H1 (cell line): ENCODE results near the gene ENAH. TPM values are rescaled to one million over a fixed set of nuclear protein-coding genes. Genes with fewer than 3 reads are reported as not detected.

Experiments
- CTCF ChIA-PET: fragments of 300-600 bp; sonication (Branson Sonifier 250); formaldehyde crosslinking; loops from one replicate; lab custom pipeline; 2021; ENCODE audit not compliant: partially characterized antibody; lab: Charles Lee
- POLR2A ChIA-PET: fragments of 300-600 bp; sonication (Branson Sonifier 250); formaldehyde crosslinking; loops from one replicate; lab custom pipeline; 2021; ENCODE audit warnings: inconsistent platforms; ENCODE audit not compliant: partially characterized antibody; lab: Charles Lee
- DNase-seq, 2 experiments: peaks; one replicate each; pipeline versions ENCODE4 v3.0.0 to v3.0.0-alpha.2; 2010 to 2022; ENCODE audit warnings: low spot score in 2 of 2, low read depth in 1 of 2, mixed read lengths in 1 of 2
- FAIRE-seq: peaks from 2 replicates; lab custom pipeline; 2011; peaks lifted over from hg19 to GRCh38; lab: Jason Lieb, UNC
- H2AFZ ChIP-seq: 2 replicates; pipeline ENCODE4 v1.8.1; 2012; ENCODE audit warnings: low read length, inconsistent platforms
- H2AK5ac ChIP-seq: 2 replicates; pipeline ENCODE4 v1.6.1; 2013; ENCODE audit warnings: low read depth, low read length
- H2BK120ac ChIP-seq: replicated peaks from 2 replicates; pipeline ENCODE3; 2013; ENCODE audit warnings: low read depth, low read length, inconsistent platforms
- H2BK12ac ChIP-seq: 2 replicates; pipeline ENCODE4 v1.6.1; 2013; ENCODE audit warnings: low read depth, low read length
- H2BK15ac ChIP-seq: 2 replicates; pipeline ENCODE4 v1.6.1; 2013; ENCODE audit warnings: low read length
- H2BK20ac ChIP-seq: 2 replicates; pipeline ENCODE4 v1.6.1; 2013; ENCODE audit warnings: low read length
- H2BK5ac ChIP-seq: 2 replicates; pipeline ENCODE4 v1.6.1; 2013; ENCODE audit warnings: low read depth, low read length
- H3K14ac ChIP-seq: 2 replicates; pipeline ENCODE4 v1.6.1; 2013; ENCODE audit warnings: inconsistent platforms; ENCODE audit not compliant: insufficient read length
- H3K18ac ChIP-seq: 2 replicates; pipeline ENCODE4 v1.6.1; 2013; ENCODE audit warnings: low read length; ENCODE audit errors: extremely low read depth
- H3K23ac ChIP-seq: 2 replicates; pipeline ENCODE4 v1.6.1; 2013; ENCODE audit warnings: inconsistent platforms; ENCODE audit not compliant: insufficient read length
- H3K23me2 ChIP-seq: 2 replicates; pipeline ENCODE4 v1.6.1; 2013; ENCODE audit warnings: low read depth, low read length
- H3K27ac ChIP-seq: 2 replicates; pipeline ENCODE4 v1.6.1; 2011; ENCODE audit warnings: low read depth, low read length, inconsistent platforms
- H3K27me3 ChIP-seq, 4 experiments: replicated peaks in 1 of 4; 1 replicate in 1 of 4; 2 replicates in 3 of 4; pipeline versions ENCODE4 v1.6.1 to v1.8.1; 2011 to 2013; ENCODE audit warnings: low read length in 3 of 4, mild to moderate bottlenecking in 3 of 4, inconsistent platforms in 2 of 4, mixed read lengths in 2 of 4, moderate library complexity in 1 of 4; ENCODE audit not compliant: control insufficient read depth in 3 of 4, insufficient read depth in 3 of 4; ENCODE audit errors: extremely low read depth in 1 of 4
- H3K36me3 ChIP-seq, 4 experiments: 2 replicates each; pipeline versions ENCODE4 v1.6.1 to v1.8.1; 2011 to 2013; ENCODE audit warnings: mild to moderate bottlenecking in 4 of 4, low read length in 3 of 4, moderate library complexity in 2 of 4, control low read depth in 1 of 4, inconsistent platforms in 1 of 4; ENCODE audit not compliant: insufficient read depth in 4 of 4, control insufficient read depth in 2 of 4
- H3K4ac ChIP-seq: replicated peaks from 2 replicates; pipeline ENCODE3; 2013; ENCODE audit warnings: low read length, low read depth, mixed read lengths, inconsistent platforms; ENCODE audit not compliant: insufficient read length
- H3K4me1 ChIP-seq, 4 experiments: replicated peaks in 1 of 4; 1 replicate in 1 of 4; 2 replicates in 3 of 4; pipeline versions ENCODE4 v1.6.1 to v1.8.1; 2011 to 2013; ENCODE audit warnings: low read length in 3 of 4, inconsistent platforms in 2 of 4, mixed read lengths in 1 of 4; ENCODE audit not compliant: insufficient read depth in 4 of 4, control insufficient read depth in 3 of 4
- H3K4me2 ChIP-seq, 2 experiments: 2 replicates each; pipeline versions ENCODE4 v1.6.1 to v1.8.1; 2011 to 2013; ENCODE audit warnings: low read depth in 2 of 2, low read length in 2 of 2, control low read depth in 1 of 2, inconsistent platforms in 1 of 2, mild to moderate bottlenecking in 1 of 2; ENCODE audit not compliant: insufficient read depth in 1 of 2
- H3K4me3 ChIP-seq, 4 experiments: fragments of 200-600, 300-600 bp in 1 of 4; sonication (generic), shearing (Covaris generic), sonication (Bioruptor Twin) in 1 of 4; 2 replicates each; pipeline versions ENCODE4 v1.5.1 to v1.8.1; 2011 to 2016; ENCODE audit warnings: low read length in 4 of 4, low read depth in 3 of 4, control low read depth in 2 of 4, inconsistent platforms in 2 of 4, mild to moderate bottlenecking in 2 of 4, mixed read lengths in 1 of 4, moderate library complexity in 1 of 4; ENCODE audit not compliant: insufficient read depth in 2 of 4; ENCODE audit errors: extremely low read depth in 1 of 4
- H3K56ac ChIP-seq: replicated peaks from 2 replicates; pipeline ENCODE3; 2013; ENCODE audit warnings: low read depth, mild to moderate bottlenecking, mixed read lengths, low read length, inconsistent platforms; ENCODE audit not compliant: insufficient read length
- H3K79me1 ChIP-seq: 2 replicates; pipeline ENCODE4 v1.6.1; 2013; ENCODE audit warnings: low read depth, low read length, control low read depth
- H3K79me2 ChIP-seq, 2 experiments: 2 replicates each; pipeline versions ENCODE4 v1.6.1 to v1.8.1; 2012 to 2013; ENCODE audit warnings: low read length in 2 of 2, mild to moderate bottlenecking in 2 of 2, inconsistent platforms in 1 of 2; ENCODE audit not compliant: insufficient read depth in 2 of 2, control insufficient read depth in 1 of 2
- H3K9ac ChIP-seq, 4 experiments: replicated peaks in 1 of 4; 1 replicate in 1 of 4; 2 replicates in 3 of 4; pipeline versions ENCODE4 v1.6.1 to v1.8.1; 2011 to 2013; ENCODE audit warnings: low read depth in 3 of 4, low read length in 3 of 4, control low read depth in 2 of 4, mild to moderate bottlenecking in 2 of 4, moderate library complexity in 2 of 4, inconsistent platforms in 1 of 4; ENCODE audit errors: extremely low read depth in 1 of 4
- H3K9me3 ChIP-seq, 2 experiments: 2 replicates each; pipeline versions ENCODE4 v1.6.1 to v1.8.1; 2012 to 2013; ENCODE audit warnings: mild to moderate bottlenecking in 2 of 2, moderate library complexity in 2 of 2, control low read depth in 1 of 2, inconsistent platforms in 1 of 2, low read depth in 1 of 2, low read length in 1 of 2, mixed read lengths in 1 of 2; ENCODE audit not compliant: insufficient read depth in 2 of 2
- H4K20me1 ChIP-seq, 2 experiments: replicated peaks in 1 of 2; 2 replicates each; pipeline versions ENCODE3 to v1.8.1; 2011 to 2013; ENCODE audit warnings: inconsistent platforms in 2 of 2, low read length in 2 of 2, mild to moderate bottlenecking in 1 of 2; ENCODE audit not compliant: insufficient read depth in 2 of 2, control insufficient read depth in 1 of 2
- H4K5ac ChIP-seq: 2 replicates; pipeline ENCODE4 v1.6.1; 2013; ENCODE audit warnings: low read length, low read depth, mixed read lengths, inconsistent platforms; ENCODE audit not compliant: insufficient read length
- H4K8ac ChIP-seq: 2 replicates; pipeline ENCODE4 v1.8.0; 2013; ENCODE audit warnings: mild to moderate bottlenecking, moderate library complexity, low read length, inconsistent platforms; ENCODE audit not compliant: insufficient read depth; ENCODE audit errors: extremely low read depth
- H4K91ac ChIP-seq: replicated peaks from 2 replicates; pipeline ENCODE3; 2013; ENCODE audit warnings: low read length, mixed read lengths, inconsistent platforms; ENCODE audit not compliant: insufficient read length
- BRCA1 ChIP-seq: IDR thresholded peaks from 2 replicates; pipeline ENCODE4 v1.6.1; 2012; ENCODE audit warnings: low read depth, low read length, improper control_type of control experiment
- HDAC6 ChIP-seq: IDR thresholded peaks from one replicate; pipeline ENCODE4 v1.7.1; 2012; ENCODE audit warnings: low read depth, mild to moderate bottlenecking, inconsistent platforms, low read length, moderate library complexity
- JUND ChIP-seq: IDR thresholded peaks from 2 replicates; pipeline ENCODE4 v1.6.1; 2011; ENCODE audit warnings: mild to moderate bottlenecking, improper control_type of control experiment, low read length
- KDM5A ChIP-seq: fragments of 200-600 bp; IDR thresholded peaks from 2 replicates; pipeline ENCODE4 v1.7.1; 2012; ENCODE audit warnings: mild to moderate bottlenecking, low read length, inconsistent platforms, mixed read lengths
- MAFK ChIP-seq: IDR thresholded peaks from 2 replicates; pipeline ENCODE4 v1.6.1; 2012; ENCODE audit warnings: low read depth, mild to moderate bottlenecking, improper control_type of control experiment, low read length
- RNF2 ChIP-seq: fragments of 200-900, 300-1000 bp; sonication (generic); IDR thresholded peaks from 2 replicates; pipeline ENCODE4 v1.7.1; 2016; ENCODE audit warnings: borderline replicate concordance, low read depth, mild to moderate bottlenecking, antibody characterized with exemption, low read length; ENCODE audit not compliant: poor library complexity, severe bottlenecking; ENCODE audit errors: missing control alignments
- SIX5 ChIP-seq: IDR thresholded peaks from 2 replicates; pipeline ENCODE4 v1.6.1; 2011; ENCODE audit warnings: mild to moderate bottlenecking, low read depth, low read length
- SP1 ChIP-seq: IDR thresholded peaks from 2 replicates; pipeline ENCODE4 v1.6.1; 2011; ENCODE audit warnings: low read depth, low read length
- SP2 ChIP-seq: IDR thresholded peaks from 2 replicates; pipeline ENCODE4 v1.6.1; 2012; ENCODE audit warnings: mild to moderate bottlenecking, low read length, inconsistent platforms
- SP4 ChIP-seq: IDR thresholded peaks from 2 replicates; pipeline ENCODE4 v1.6.1; 2012; ENCODE audit warnings: low read length, inconsistent platforms
- ZNF274 ChIP-seq: IDR thresholded peaks from 2 replicates; pipeline ENCODE4 v1.7.0; 2012; ENCODE audit warnings: low read length, borderline replicate concordance; ENCODE audit errors: extremely low read depth
- WGBS, 2 experiments: shearing (Covaris generic) in 1 of 2; methylation state at CpG; one replicate each; pipeline versions ENCODE4 v1.1.6 to v1.1.7; 2013 to 2015; ENCODE audit warnings: low lambda C conversion rate in 2 of 2, mixed read lengths in 2 of 2, inconsistent platforms in 1 of 2, low coverage in 1 of 2, missing lambda C conversion rate in 1 of 2; ENCODE audit not compliant: insufficient replicate concordance in 2 of 2, insufficient coverage in 1 of 2, insufficient read length in 1 of 2; ENCODE audit errors: extremely low coverage in 1 of 2, missing lambda C conversion rate in 1 of 2; 5-methylcytosine and 5-hydroxymethylcytosine counted together
- polyA plus RNA-seq, 7 experiments: library from polyadenylated mRNA; depleted of rRNA in 3 of 7; stranded (reverse) in 5 of 7; unstranded in 2 of 7; fragments of >200 nt in 5 of 7; fragments of 200-250 nt in 2 of 7; gene quantifications; 1 replicate in 5 of 7; 2 replicates in 1 of 7; 4 replicates in 1 of 7; pipeline versions ENCODE4 v1.2.1 to v1.2.3, GENCODE V29; 2011 to 2013; ENCODE audit warnings: missing spikeins in 2 of 7, mixed read lengths in 2 of 7
- total RNA-seq: library from RNA; stranded (reverse); fragmentation: NEBNext Ultra II Directional; extraction: Animal tissue kit (Norgen Biotek cat#: 25700); gene quantifications from 2 replicates; pipeline ENCODE4 v1.2.1, GENCODE V29; 2021
- TF ChIP-seq, protein P1 (sequence below): IDR thresholded peaks from 2 replicates; pipeline ENCODE4 v1.6.1; 2012; ENCODE audit warnings: inconsistent platforms

The ENAH gene
- total and polyA plus RNA-seq, 2 of the 8 experiments (the other 6 are each of a cell fraction or from before 2014, with no cell fraction given): 39.1 to 335 TPM

DNA sequence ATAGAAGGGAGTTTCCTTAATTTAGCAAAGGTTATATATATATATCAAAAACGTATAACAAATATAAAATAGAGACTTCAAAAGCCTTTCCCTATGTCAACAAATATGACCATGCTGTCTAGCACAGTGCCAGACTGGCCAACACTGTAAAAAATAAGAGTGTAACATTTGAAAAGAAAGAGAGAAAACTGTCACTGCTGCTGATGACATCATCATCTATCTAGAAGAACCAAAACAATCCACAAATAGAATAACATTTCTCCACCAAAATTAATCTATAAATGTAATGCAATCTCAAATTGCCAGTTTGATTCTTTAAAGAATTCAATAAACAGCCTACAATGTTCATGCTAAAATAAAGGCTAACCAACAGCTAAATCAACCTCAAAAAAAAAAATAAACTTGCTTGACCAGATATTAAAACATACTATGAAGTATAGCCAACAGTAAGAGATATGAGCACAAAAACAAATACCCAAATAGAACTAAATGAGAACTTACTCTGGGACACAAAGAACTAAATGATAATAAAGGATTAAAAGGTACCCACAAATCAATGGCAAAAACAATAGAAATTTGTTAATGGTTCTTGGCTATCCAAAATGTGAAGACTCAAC lies 50.2 kb downstream of the ENAH start:
- Histone ChIP-seq H2AK5ac (no peak overlapping the region), H3K23me2 (no peaks in the 10 kb centered on the region), H3K4me1 (peaks cover 0 to 3% (median 1%) of the 10 kb centered on the region in 4 experiments; a peak in 2 of 7 replicates), H4K91ac (no peak overlapping the region), H3K27ac (no peak overlapping the region), H3K4ac (no peak overlapping the region), H3K14ac (no peak overlapping the region), H3K9ac (no peak overlapping the region), H4K5ac (no peak overlapping the region), H3K9me3 (peaks cover 0 to 3% of the 10 kb centered on the region in 2 experiments; a peak in 1 of 4 replicates), H3K4me2 (no peak overlapping the region), H3K4me3 (no peak overlapping the region), H3K18ac (no peak overlapping the region), H4K20me1 (peaks cover 11 to 23% of the 10 kb centered on the region in 2 experiments), H3K36me3 (peaks cover 0 to 4% (median 0%) of the 10 kb centered on the region in 4 experiments; a peak in 3 of 8 replicates), H2BK120ac (no peak overlapping the region), H2BK12ac (no peak overlapping the region), H2BK20ac (no peak overlapping the region), H2BK15ac (no peak overlapping the region), H3K27me3 (no peaks in the 10 kb centered on the region), H2AFZ (no peak overlapping the region), H2BK5ac (no peak overlapping the region), H3K23ac (no peak overlapping the region), H3K79me2 (peaks cover 42 to 100% of the 10 kb centered on the region in 2 experiments), H3K79me1 (peaks cover 5% of the 10 kb centered on the region; the same call in 1 of the 2 replicates), H4K8ac (no peak overlapping the region), H3K56ac (no peak overlapping the region)
- DNase-seq: no peak
- ChIA-PET POLR2A (interaction anchor here (1.5 kb wide), 1 partner anchor 175 kb away, joined by 5 read pairs; the partner anchor contains the start of gene SRP9), CTCF (interaction anchor here (1.6 kb wide), 1 partner anchor 34 kb away, joined by 4 read pairs; no protein-coding TSS in a partner anchor)
- FAIRE-seq: no peak
- 79% methylated on average over 1 of the region's 1 CpG; no CpG with 5 or more reads in 1 of the 2 experiments for WGBS, 2 experiments
- no peak for TF ChIP-seq HDAC6
- TF ChIP-seq ZNF274: no peak
- TF ChIP-seq RNF2: no peak
- no peak for TF ChIP-seq BRCA1
- TF ChIP-seq SIX5: no peak
- no peak for TF ChIP-seq JUND
- TF ChIP-seq SP2: no peak
- TF ChIP-seq, protein P1, sequence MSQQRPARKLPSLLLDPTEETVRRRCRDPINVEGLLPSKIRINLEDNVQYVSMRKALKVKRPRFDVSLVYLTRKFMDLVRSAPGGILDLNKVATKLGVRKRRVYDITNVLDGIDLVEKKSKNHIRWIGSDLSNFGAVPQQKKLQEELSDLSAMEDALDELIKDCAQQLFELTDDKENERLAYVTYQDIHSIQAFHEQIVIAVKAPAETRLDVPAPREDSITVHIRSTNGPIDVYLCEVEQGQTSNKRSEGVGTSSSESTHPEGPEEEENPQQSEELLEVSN: no peak
- TF ChIP-seq MAFK: no peak
- TF ChIP-seq SP4: no peak
- TF ChIP-seq SP1: no peak
- no peak for TF ChIP-seq KDM5A
